Measurements from ENCODE around the gene LONP2. TPM values are rescaled to one million over a fixed set of nuclear protein-coding genes. Genes with fewer than 3 reads are reported as not detected.

Gene LONP2
- total and polyA plus RNA-seq, 9 of the 15 experiments (the other 6 are each of a cell fraction or from before 2014, with no cell fraction given) = 8.1 to 41.2 (median 25.6) TPM

- POLR2A ChIA-PET = interaction anchor here (1.0 to 1.6 kb wide), 2 partner anchors 9 to 20 kb away, joined by 3 read pairs; no protein-coding TSS in a partner anchor
- ATAC-seq (no peak), DNase-seq (ENCODE audit: extremely low read depth in 1 of 4, low spot score in 3 of 4) (peak in 1 of 4 experiments; percentile 3), FAIRE-seq (no peak)
- WGBS (ENCODE audit: insufficient coverage, low coverage, missing lambda C conversion rate) = 82% methylated on average over 5 of the region's 5 CpGs
- Histone ChIP-seq H3K27me3 (ENCODE audit: control insufficient read depth in 2 of 2, insufficient read depth in 2 of 2, low read length in 2 of 2) (no peaks in the 10 kb centered on the region), H2AFZ (ENCODE audit: low read depth, low read length) (no peak overlapping the region), H4K20me1 (replicated peaks; ENCODE audit: control insufficient read depth, insufficient read depth, low read length) (no peaks in the 10 kb centered on the region), H3K9me3 (replicated peaks; ENCODE audit: control insufficient read depth, insufficient read depth, low read depth, low read length) (no peaks in the 10 kb centered on the region), H3K36me3 (ENCODE audit: control insufficient read depth, insufficient read depth, low read length) (peaks cover 56% of the 10 kb centered on the region), H3K4me1 (replicated peaks in 1 of 2; ENCODE audit: control insufficient read depth in 2 of 2, insufficient read depth in 2 of 2, low read length in 2 of 2) (no peaks in the 10 kb centered on the region; a peak in 2 of 5 replicates), H3K9me1 (ENCODE audit: control insufficient read depth, insufficient read depth, low read length) (no peaks in the 10 kb centered on the region), H3K9ac (ENCODE audit: insufficient read depth in 1 of 2, low read depth in 2 of 2, low read length in 2 of 2) (no peak overlapping the region), H3K27ac (ENCODE audit: extremely low read depth, low read depth, low read length) (no peak overlapping the region), H3K4me2 (ENCODE audit: insufficient read depth, low read length) (no peak overlapping the region), H3K4me3 (no peak overlapping the region), H3K79me2 (ENCODE audit: control insufficient read depth, insufficient read depth, low read length) (peaks cover 6% of the 10 kb centered on the region; the same call in 1 of the 3 replicates)
- CTCF ChIA-PET (ENCODE audit: low intra/inter-chr PET ratio) = no interaction called here
- BruUV-seq (replicated peaks) = no TSS peak
- peak; percentile 25; the same call in 1 of the 2 replicates for TF ChIP-seq NFIC (IDR thresholded peaks at IDR 0.05)
- TF ChIP-seq, protein P1, sequence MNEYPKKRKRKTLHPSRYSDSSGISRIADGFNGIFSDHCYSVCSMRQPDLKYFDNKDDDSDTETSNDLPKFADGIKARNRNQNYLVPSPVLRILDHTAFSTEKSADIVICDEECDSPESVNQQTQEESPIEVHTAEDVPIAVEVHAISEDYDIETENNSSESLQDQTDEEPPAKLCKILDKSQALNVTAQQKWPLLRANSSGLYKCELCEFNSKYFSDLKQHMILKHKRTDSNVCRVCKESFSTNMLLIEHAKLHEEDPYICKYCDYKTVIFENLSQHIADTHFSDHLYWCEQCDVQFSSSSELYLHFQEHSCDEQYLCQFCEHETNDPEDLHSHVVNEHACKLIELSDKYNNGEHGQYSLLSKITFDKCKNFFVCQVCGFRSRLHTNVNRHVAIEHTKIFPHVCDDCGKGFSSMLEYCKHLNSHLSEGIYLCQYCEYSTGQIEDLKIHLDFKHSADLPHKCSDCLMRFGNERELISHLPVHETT (CRISPR knock-in tag; conservative IDR thresholded peaks at IDR 0.05 in 1 of 2, IDR thresholded peaks at IDR 0.05 in 1 of 2) = no peak
- TF ChIP-seq NR3C1 (CRISPR knock-in tag; IDR thresholded peaks at IDR 0.05) = no peak
- in situ Hi-C loops (cut with MboI) = no loop called here
- intact Hi-C loops (cut with micrococcal nuclease) = no loop called here
Measured at GRCh38 chr16:48277158-48277557, 33.1 kb downstream of the LONP2 start.

- Histone ChIP-seq H3K9ac (ENCODE audit: insufficient read depth in 1 of 2, low read depth in 2 of 2, low read length in 2 of 2) (no peak overlapping the region), H3K4me3 (no peak overlapping the region), H3K9me1 (ENCODE audit: control insufficient read depth, insufficient read depth, low read length) (no peaks in the 10 kb centered on the region), H3K27ac (ENCODE audit: extremely low read depth, low read depth, low read length) (no peak overlapping the region; the same call in 2 of the 3 replicates), H2AFZ (ENCODE audit: low read depth, low read length) (no peak overlapping the region), H3K4me2 (ENCODE audit: insufficient read depth, low read length) (no peak overlapping the region), H3K27me3 (ENCODE audit: control insufficient read depth in 2 of 2, insufficient read depth in 2 of 2, low read length in 2 of 2) (no peaks in the 10 kb centered on the region), H3K79me2 (ENCODE audit: control insufficient read depth, insufficient read depth, low read length) (peaks cover 6% of the 10 kb centered on the region; the same call in 1 of the 3 replicates), H3K9me3 (replicated peaks; ENCODE audit: control insufficient read depth, insufficient read depth, low read depth, low read length) (no peaks in the 10 kb centered on the region), H4K20me1 (replicated peaks; ENCODE audit: control insufficient read depth, insufficient read depth, low read length) (no peaks in the 10 kb centered on the region), H3K36me3 (ENCODE audit: control insufficient read depth, insufficient read depth, low read length) (peaks cover 54% of the 10 kb centered on the region), H3K4me1 (replicated peaks in 1 of 2; ENCODE audit: control insufficient read depth in 2 of 2, insufficient read depth in 2 of 2, low read length in 2 of 2) (no peaks in the 10 kb centered on the region; a peak in 2 of 5 replicates)
- WGBS (ENCODE audit: insufficient coverage, low coverage, missing lambda C conversion rate) = 19% methylated on average over 2 of the region's 2 CpGs
- ATAC-seq (peak; percentile 47; the same call in 2 of the 3 replicates), FAIRE-seq (peak; percentile 61), DNase-seq (ENCODE audit: extremely low read depth in 1 of 4, low spot score in 3 of 4) (peak in 2 of 4 experiments; percentile 9 to 10)
- ChIA-PET CTCF (ENCODE audit: low intra/inter-chr PET ratio) (no interaction called here), POLR2A (interaction anchor here (0.6 kb wide), 2 partner anchors 13 kb away, joined by 3 read pairs; no protein-coding TSS in a partner anchor)
- no TSS peak for BruUV-seq (replicated peaks)
- intact Hi-C loops (cut with micrococcal nuclease) = no loop called here
- TF ChIP-seq MEF2D (tag; conservative IDR thresholded peaks at IDR 0.05; ENCODE audit: low read depth) (no peak), ZSCAN32 (CRISPR knock-in tag; IDR thresholded peaks at IDR 0.05) (no peak), ZC3H8 (IDR thresholded peaks at IDR 0.05) (no peak), THAP12 (CRISPR knock-in tag; IDR thresholded peaks at IDR 0.05) (no peak), ZNF232 (CRISPR knock-in tag; IDR thresholded peaks at IDR 0.05) (no peak), MECOM (CRISPR knock-in tag; IDR thresholded peaks at IDR 0.05) (no peak), SPI1 (IDR thresholded peaks at IDR 0.05; ENCODE audit: borderline replicate concordance, low read depth, low read length) (no peak), MTF1 (CRISPR knock-in tag; IDR thresholded peaks at IDR 0.05; ENCODE audit: borderline replicate concordance) (no peak), ARID2 (IDR thresholded peaks at IDR 0.05) (no peak)
- in situ Hi-C loops (cut with MboI) = no loop called here
Measured at GRCh38 chr16:48279199-48279598, 35.1 kb downstream of the LONP2 start.
